GM15510 (cell line): Measurements from ENCODE around the gene PLEKHA6.

ENCODE experiments used
- POLR2A ChIP-seq: IDR thresholded peaks from 3 replicates; pipeline ENCODE4 v1.6.1; 2011; ENCODE audit warnings: borderline replicate concordance; ENCODE audit not compliant: insufficient read length; ENCODE audit errors: extremely low read depth

The PLEKHA6 gene

GRCh38 chr1:204319027-204319426 lies 40.7 kb downstream of the PLEKHA6 start:
- no peak for TF ChIP-seq POLR2A

DNA sequence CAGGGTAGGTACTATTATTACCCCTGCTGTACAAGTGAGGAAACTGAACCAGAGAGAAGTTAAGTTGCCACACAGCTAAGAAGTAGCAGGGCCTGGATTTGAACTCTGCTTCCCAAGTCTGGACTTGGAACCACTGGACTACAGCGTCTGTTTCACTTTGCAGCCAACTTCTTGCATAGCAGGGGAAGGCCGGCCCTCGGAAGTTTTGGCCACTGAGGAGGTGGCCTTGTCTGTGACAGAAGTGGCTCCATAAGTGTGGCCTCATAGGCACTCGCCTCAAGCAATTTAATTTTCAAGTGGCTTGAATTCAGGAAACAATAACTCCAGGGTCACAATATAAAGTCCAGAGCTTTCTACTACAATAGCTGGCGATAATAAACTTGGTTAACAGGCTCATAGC lies 41.4 kb downstream of the PLEKHA6 start:
- TF ChIP-seq POLR2A = no peak

DNA sequence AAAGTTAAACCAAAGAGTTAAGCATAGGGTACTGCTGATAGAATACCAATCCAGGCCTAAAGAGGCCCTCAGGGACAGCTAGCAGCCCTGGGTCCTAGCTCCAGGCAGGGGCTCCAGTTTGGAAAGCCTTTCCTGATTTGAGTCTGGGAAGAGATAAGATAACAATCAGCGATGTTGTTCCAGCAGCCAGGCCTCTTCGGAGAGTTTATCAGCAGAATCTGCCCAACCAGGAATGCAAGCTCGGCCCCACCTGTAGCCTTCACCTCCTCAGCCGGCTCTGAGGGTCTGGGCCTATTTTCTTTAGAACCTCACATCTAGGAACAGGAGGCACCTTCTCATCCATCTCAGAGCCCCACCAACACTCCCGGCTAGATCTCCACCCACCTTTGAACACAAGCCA lies 42.6 kb downstream of the PLEKHA6 start:
- TF ChIP-seq POLR2A = no peak

- TF ChIP-seq POLR2A = no peak
These were observed 43.6 kb downstream of the PLEKHA6 start for GRCh38 chr1:204316164-204316563.

GRCh38 chr1:204314893-204315658 lies 44.7 kb downstream of the PLEKHA6 start:
- TF ChIP-seq POLR2A = no peak

DNA sequence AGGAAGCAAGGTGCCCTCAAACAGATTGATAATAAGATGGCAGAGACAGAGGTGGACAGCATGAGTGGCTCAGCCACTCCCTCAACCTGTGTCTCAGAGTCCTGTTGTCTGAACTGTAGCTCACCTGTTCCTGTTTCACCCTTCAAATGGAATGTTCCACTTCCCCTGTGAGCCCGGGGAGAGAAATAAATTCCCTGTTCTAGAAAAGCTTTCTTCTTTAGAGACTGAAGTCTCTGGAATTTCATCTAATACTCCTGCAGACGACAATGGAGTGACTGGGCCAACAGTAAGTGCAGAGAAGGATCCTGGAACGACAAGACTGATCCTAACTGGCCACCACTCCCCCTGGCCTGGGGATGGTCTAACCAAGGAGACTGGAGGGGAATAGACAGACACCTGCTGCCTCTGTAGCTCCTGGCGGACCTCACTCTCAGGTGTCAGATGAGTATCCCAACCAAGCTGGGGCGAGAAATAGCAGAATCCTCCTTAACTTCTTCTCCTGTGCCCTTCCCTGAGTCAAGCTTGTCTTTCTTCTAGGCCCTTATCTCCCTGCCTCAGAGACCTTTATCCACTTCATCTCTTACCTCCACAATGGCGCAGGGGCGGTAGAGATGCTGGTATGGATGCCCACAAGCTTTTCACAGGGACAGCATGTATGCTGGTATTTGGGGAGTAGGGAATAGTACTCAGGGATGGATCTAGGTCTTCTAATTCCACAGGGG lies 45.4 kb downstream of the PLEKHA6 start:
- TF ChIP-seq POLR2A = no peak

- no peak for TF ChIP-seq POLR2A
These were observed 46.1 kb downstream of the PLEKHA6 start for GRCh38 chr1:204313675-204314074.

DNA sequence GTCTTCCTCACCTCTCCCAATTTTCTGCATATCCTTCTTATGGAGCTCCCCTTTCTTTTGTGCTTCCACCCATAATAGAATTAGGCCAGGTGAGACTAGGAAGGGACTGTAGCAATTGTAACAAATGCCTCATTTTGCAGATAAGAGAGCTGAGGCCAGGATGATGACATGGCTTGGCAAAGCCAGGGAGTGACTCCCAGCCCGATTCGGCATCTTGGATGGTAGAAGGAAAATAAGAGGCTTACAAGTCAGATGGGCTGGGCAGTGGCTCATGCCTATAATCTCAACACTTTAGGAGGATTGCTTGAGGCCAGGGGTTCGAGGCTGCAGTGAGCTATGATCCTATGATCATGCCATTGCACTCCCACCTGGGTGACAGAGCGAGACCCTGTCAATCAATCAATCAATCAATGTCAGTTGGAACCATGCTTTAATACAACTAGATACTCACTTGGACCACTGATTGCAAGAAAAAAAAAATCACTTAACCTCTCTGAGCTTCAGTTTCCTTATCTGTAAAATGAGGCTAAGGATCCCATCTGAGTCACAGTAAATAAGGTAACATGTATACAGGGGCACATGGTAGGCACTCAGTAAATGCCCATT lies 51.6 kb downstream of the PLEKHA6 start:
- no peak for TF ChIP-seq POLR2A

DNA sequence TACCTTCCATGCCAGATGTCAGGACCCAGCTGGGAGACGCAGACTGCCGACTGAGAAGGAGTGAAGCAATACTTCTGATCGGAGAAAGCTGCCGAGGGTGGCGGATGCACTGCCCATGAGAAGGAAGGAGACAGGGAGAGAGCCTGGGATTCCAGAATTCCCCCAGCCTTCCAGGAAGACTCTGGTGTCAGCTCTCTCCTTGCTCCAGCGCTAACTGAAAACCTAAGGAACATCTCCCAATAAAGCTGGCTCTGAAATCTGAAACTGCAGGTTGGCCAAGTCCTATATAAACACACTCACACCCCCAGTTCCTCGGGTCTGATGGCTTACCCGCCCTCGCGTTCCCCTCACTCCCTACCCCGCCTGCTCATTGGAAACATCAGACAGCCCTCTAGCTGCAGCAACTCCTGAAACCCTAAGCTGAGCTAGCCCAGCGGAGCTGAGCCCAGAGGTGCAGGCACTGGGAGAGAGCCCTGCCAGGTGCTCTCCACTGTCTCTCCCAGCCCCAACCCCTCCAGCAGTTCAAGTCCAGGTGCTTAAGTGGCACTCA lies 52.3 kb downstream of the PLEKHA6 start:
- no peak for TF ChIP-seq POLR2A

DNA sequence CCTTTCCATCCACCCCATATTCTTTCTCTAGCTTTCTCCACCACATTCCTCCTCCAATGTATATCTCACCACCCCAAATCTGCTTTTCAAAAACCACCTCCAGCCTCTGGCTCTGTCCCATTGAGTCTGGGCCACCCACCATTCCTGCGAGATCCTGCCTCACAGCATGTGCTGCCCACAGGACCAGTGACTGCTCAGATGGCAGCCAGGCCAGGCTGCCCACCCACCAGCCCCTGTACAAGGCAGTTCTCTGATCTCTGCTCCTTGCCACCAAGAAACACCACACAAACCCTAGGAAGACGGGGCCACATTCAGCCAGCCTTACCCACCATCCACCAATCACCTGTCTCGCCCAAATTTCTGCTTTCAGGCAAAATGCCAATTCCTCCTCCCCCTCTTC lies 53.7 kb downstream of the PLEKHA6 start:
- TF ChIP-seq POLR2A = no peak

DNA sequence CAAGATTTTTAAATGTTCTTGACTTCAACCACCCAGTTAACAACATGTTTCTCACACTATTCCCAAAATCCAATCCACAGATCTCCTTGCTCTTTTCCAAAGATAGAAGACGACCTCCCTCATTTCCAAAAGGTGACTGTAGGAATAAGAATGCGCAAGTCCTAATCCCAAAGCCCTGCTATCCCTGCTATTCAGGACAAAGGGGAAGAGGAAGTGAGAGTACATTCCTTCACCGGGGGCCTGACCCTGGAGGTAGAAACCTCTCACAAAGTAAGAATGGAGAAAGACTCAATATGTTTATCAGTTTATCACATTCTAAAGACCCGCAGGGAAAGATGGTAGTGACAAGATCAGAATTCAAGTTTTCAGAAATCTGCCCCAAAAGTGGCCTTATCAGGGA lies 55.7 kb downstream of the PLEKHA6 start:
- TF ChIP-seq POLR2A = no peak

DNA sequence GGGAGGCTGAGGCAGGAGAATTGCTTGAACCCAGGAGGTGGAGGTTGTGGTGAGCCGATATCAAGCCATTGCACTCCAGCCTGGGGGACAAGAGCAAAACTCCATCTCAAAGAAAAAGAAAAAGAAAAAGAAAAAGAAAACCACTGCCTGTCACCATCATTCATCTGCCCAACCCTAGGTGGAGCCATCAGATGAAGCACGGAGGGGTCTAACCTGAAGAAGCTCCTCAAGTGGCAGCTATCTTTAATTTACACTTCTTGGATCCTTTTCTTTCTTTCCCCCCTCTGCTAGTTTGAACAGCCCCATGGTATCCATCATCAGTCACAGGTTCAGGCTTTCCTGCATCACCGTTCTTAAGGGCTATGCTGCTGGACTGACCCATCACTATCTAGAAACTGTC lies 57.0 kb downstream of the PLEKHA6 start:
- TF ChIP-seq POLR2A = no peak

GRCh38 chr1:204301171-204301957 lies 58.4 kb downstream of the PLEKHA6 start:
- no peak for TF ChIP-seq POLR2A

DNA sequence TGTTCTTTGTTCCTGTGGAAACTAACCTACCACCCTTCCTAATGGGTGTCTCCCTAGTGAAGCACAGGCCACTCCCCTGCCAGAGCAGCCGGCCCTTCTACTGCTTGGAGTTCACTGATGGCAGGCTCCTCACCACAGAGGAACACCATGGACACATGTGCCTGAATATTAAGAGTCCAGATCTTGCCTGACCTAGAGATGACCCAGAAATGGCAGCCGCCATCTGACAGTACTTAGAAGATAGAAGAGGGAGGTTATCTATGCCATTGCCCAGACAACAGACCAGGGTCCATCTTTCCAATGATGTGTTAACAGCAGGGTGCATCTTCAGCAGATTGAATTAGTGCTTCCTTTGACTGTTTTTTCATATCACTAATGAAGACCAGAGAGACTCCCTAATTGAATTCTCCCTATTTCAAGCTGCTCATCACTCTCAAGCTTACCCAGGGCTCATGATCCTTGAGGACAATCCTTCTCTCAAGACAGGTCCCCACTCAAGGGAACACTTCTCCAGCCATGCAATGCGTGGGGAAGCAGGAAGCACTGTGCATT lies 59.8 kb downstream of the PLEKHA6 start:
- no peak for TF ChIP-seq POLR2A
